Gastrocnemius medialis (tissue), 4 donors: ENCODE results near the gene SLC6A4. TPM values are rescaled to one million over a fixed set of nuclear protein-coding genes. Genes with fewer than 3 reads are reported as not detected.

Experiments used
- ATAC-seq, 2 donors: fragments of 150-250 bp; one replicate each; pipeline ENCODE4 v1.9.1; 2016
- DNase-seq, 2 donors: peaks; one replicate each; pipeline ENCODE4 v3.0.0-alpha.2; 2019
- H3K27ac ChIP-seq, 4 donors: fragments of 200-600 bp; sonication (generic); 1 replicate in 1 of 4; 2 replicates in 3 of 4; pipeline ENCODE4 v1.5.1; 2016 to 2018; ENCODE audit warnings: mild to moderate bottlenecking in 2 of 4, moderate library complexity in 1 of 4
- H3K27me3 ChIP-seq, 3 donors: fragments of 200-600 bp; sonication (generic) in 2 of 3; 1 replicate in 1 of 3; 2 replicates in 2 of 3; pipeline versions ENCODE4 v1.5.1 to v1.6.0; 2016 to 2019; ENCODE audit warnings: mild to moderate bottlenecking in 1 of 3, moderate library complexity in 1 of 3
- H3K36me3 ChIP-seq, 2 donors: fragments of 200-600 bp; sonication (generic) in 1 of 2; one replicate each; pipeline ENCODE4 v1.5.1; 2017 to 2018
- H3K4me1 ChIP-seq, 2 donors: fragments of 200-600 bp; sonication (generic) in 1 of 2; one replicate each; pipeline ENCODE4 v1.5.1; 2016 to 2017; ENCODE audit warnings: mild to moderate bottlenecking in 2 of 2
- H3K4me3 ChIP-seq, 4 donors: fragments of 200-600 bp; sonication (generic) in 3 of 4; 1 replicate in 1 of 4; 2 replicates in 3 of 4; pipeline ENCODE4 v1.5.1; 2016 to 2019; ENCODE audit warnings: mild to moderate bottlenecking in 2 of 4
- H3K9me3 ChIP-seq, 3 donors: fragments of 200-600 bp; sonication (generic) in 2 of 3; 1 replicate in 1 of 3; 2 replicates in 2 of 3; pipeline ENCODE4 v1.5.1; 2016 to 2019
- POLR2A ChIP-seq, 2 donors: fragments of 450-650 bp; IDR thresholded peaks; one replicate each; pipeline ENCODE4 v1.6.1; 2017; ENCODE audit warnings: antibody characterized with exemption in 2 of 2, mild to moderate bottlenecking in 2 of 2, moderate library complexity in 2 of 2
- in situ Hi-C, 4 donors: fragments of 200-750 bp; cut with MboI; loops; one replicate each; pipeline versions ENCODE4 v1.15.0 to v1.8.0; 2017; ENCODE audit warnings: low sequenced_read_pairs in 4 of 4
- intact Hi-C: fragments of 100-400 bp; cut with DNase I; formaldehyde crosslinking; loops from one replicate; pipeline ENCODE4 v1.15.1; 2023; ENCODE audit warnings: low total_unique reads
- total RNA-seq, 4 donors: library from RNA; depleted of rRNA; stranded (reverse); fragments of >200 nt; gene quantifications; one replicate each; pipeline versions ENCODE4 v1.1.0 to v1.2.3, GENCODE V29; 2016
- TF ChIP-seq, protein P1 (sequence below), 5 experiments: fragments of 450-650 bp in 3 of 5; fragments of 200-600 bp in 2 of 5; sonication (generic) in 2 of 5; IDR thresholded peaks in 4 of 5; conservative IDR thresholded peaks in 1 of 5; 1 replicate in 4 of 5; 2 replicates in 1 of 5; pipeline ENCODE4 v1.5.1; 2016 to 2019; ENCODE audit warnings: antibody characterized with exemption in 5 of 5, mild to moderate bottlenecking in 3 of 5, moderate library complexity in 3 of 5

Gene SLC6A4
- total RNA-seq, 4 donors from 2014 or later: 0.35 to 0.46 TPM; not detected in 2

DNA sequence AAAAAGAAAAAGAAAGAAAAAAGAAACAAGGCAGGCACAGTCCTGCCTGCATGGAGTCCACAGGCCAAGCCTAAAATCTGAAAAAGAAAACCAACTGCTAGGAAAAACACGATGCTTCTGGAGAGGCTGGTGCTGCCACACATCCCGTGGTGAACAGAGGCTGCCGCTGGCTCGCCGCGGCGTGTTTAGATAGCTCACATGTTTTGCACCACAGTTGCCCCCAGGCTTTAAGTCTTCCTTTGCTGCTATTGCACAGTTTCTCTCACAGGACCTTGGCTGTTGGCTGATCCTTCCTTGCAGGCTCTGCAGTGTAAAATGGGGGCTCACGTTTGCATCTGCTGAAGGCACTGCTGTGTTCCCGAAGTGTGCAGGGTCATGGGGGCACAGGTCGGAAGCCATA is 8.6 kb downstream of the SLC6A4 start:
- DNase-seq: no peak
- no peak for TF ChIP-seq POLR2A (IDR thresholded peaks at IDR 0.05)
- TF ChIP-seq, protein P1, sequence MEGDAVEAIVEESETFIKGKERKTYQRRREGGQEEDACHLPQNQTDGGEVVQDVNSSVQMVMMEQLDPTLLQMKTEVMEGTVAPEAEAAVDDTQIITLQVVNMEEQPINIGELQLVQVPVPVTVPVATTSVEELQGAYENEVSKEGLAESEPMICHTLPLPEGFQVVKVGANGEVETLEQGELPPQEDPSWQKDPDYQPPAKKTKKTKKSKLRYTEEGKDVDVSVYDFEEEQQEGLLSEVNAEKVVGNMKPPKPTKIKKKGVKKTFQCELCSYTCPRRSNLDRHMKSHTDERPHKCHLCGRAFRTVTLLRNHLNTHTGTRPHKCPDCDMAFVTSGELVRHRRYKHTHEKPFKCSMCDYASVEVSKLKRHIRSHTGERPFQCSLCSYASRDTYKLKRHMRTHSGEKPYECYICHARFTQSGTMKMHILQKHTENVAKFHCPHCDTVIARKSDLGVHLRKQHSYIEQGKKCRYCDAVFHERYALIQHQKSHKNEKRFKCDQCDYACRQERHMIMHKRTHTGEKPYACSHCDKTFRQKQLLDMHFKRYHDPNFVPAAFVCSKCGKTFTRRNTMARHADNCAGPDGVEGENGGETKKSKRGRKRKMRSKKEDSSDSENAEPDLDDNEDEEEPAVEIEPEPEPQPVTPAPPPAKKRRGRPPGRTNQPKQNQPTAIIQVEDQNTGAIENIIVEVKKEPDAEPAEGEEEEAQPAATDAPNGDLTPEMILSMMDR (IDR thresholded peaks at IDR 0.05 in 4 of 5, conservative IDR thresholded peaks at IDR 0.05 in 1 of 5): no peak
- in situ Hi-C loops: no loop called here
- no peaks in the 10 kb centered on the region for H3K9me3 ChIP-seq
- no peaks in the 10 kb centered on the region for H3K36me3 ChIP-seq
- intact Hi-C loops: no loop called here
- no peaks in the 10 kb centered on the region for H3K4me1 ChIP-seq
- H3K27me3 ChIP-seq: peaks cover 3 to 16% (median 10%) of the 10 kb centered on the region in 3 donors
- no peak overlapping the region for H3K4me3 ChIP-seq
- ATAC-seq: no peak
- H3K27ac ChIP-seq: no peak overlapping the region

- intact Hi-C loops: no loop called here
- in situ Hi-C loops: no loop called here
- TF ChIP-seq POLR2A (IDR thresholded peaks at IDR 0.05): no peak
- TF ChIP-seq, protein P1 (IDR thresholded peaks at IDR 0.05 in 4 of 5, conservative IDR thresholded peaks at IDR 0.05 in 1 of 5): no peak
- H3K36me3 ChIP-seq: no peaks in the 10 kb centered on the region
- peaks cover 3 to 16% (median 10%) of the 10 kb centered on the region in 3 donors for H3K27me3 ChIP-seq
- DNase-seq (no peak), ATAC-seq (no peak)
- no peaks in the 10 kb centered on the region for H3K9me3 ChIP-seq
- no peak overlapping the region for H3K27ac ChIP-seq
- H3K4me1 ChIP-seq: no peaks in the 10 kb centered on the region
- no peak overlapping the region for H3K4me3 ChIP-seq
Measured at GRCh38 chr17:30225919-30226553, 9.5 kb downstream of the SLC6A4 start.

GRCh38 chr17:30225112-30225511 is 10.4 kb downstream of the SLC6A4 start:
- intact Hi-C loops: no loop called here
- TF ChIP-seq, protein P1 (IDR thresholded peaks at IDR 0.05 in 4 of 5, conservative IDR thresholded peaks at IDR 0.05 in 1 of 5): no peak
- TF ChIP-seq POLR2A (IDR thresholded peaks at IDR 0.05): no peak
- Histone ChIP-seq H3K4me3 (no peak overlapping the region), H3K27me3 (peaks cover 3 to 12% (median 10%) of the 10 kb centered on the region in 3 donors), H3K4me1 (no peaks in the 10 kb centered on the region), H3K27ac (no peak overlapping the region), H3K36me3 (no peaks in the 10 kb centered on the region), H3K9me3 (no peaks in the 10 kb centered on the region)
- no peak for DNase-seq
- in situ Hi-C loops: no loop called here
- no peak for ATAC-seq

DNA sequence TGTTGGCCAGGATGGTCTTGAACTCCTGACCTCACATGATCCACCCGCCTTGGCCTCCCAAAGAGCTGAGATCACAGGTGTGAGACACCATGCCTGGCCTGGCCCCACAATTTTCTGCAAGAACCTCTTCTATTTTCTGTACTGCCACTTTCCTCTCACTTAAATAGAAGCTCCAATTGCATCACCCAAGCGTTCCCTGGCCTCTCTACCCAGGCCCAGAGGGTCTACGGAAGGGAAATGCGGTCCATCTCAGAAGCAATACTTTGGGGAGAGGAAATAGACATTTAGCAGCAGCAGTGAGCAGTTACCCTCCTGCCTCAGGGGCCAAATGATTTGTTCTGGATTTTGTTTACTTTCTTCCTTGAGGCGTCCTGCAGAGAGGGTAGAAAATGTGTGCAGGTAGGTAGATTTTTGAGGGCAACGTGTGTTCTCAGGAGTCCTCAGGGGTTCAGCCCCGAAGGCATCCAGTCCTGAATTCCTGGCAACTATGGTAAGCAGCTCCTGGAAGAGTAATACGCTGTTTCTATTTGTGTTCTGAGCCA is 11.0 kb downstream of the SLC6A4 start:
- Histone ChIP-seq H3K27ac (no peak overlapping the region), H3K27me3 (peaks cover under 1 to 12% (median 8%) of the 10 kb centered on the region in 3 donors), H3K36me3 (no peaks in the 10 kb centered on the region), H3K4me1 (no peaks in the 10 kb centered on the region), H3K9me3 (no peaks in the 10 kb centered on the region), H3K4me3 (no peak overlapping the region)
- DNase-seq (no peak), ATAC-seq (no peak)
- TF ChIP-seq POLR2A (IDR thresholded peaks at IDR 0.05): no peak
- TF ChIP-seq, protein P1 (IDR thresholded peaks at IDR 0.05 in 4 of 5, conservative IDR thresholded peaks at IDR 0.05 in 1 of 5): no peak
- in situ Hi-C loops: no loop called here
- intact Hi-C loops: no loop called here
